A673 (cell line): ENCODE results near the gene PAX5.

Experiments
- EZH2 ChIP-seq: fragments of 200-600 bp; sonication (generic); IDR thresholded peaks from 2 replicates; pipeline ENCODE4 v1.6.1; 2017; ENCODE audit warnings: borderline replicate concordance, low read depth, mild to moderate bottlenecking, mixed read lengths, antibody characterized with exemption, low read length; ENCODE audit not compliant: poor library complexity, severe bottlenecking
- TF ChIP-seq, protein P1 (sequence below): fragments of 300-800, 200-600 bp; sonication (generic); conservative IDR thresholded peaks from 2 replicates; pipeline ENCODE4 v1.5.1; 2017; ENCODE audit warnings: low read depth, mild to moderate bottlenecking, antibody characterized with exemption, low read length, moderate library complexity, mixed read lengths

DNA sequence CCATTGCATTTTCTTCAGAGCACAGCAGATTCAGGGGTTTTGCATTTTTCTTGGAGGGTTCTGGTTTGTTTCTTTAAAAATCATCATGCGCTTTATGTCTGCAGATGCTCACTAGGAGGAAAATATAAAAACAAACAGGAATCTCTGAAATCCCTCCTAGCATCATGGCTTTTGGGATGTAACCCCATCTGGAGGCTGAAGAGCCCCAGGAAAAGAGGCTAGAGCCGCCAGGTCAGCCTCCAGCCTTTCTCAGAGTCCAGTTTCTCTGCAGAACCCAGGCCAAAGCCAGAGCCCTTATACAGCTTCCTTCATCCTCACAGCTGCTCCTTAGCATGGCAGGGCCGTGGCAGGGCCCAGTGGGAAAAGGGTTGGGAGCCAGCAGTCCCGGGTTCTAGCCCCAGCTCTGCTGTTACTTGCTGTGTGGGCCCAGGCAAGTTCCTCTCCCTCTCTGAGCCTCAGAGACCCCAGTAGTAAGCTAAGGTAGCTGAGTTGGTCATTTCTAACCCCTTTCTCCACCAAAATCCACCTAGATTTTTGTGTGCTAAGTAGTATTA lies 62.1 kb downstream of the PAX5 start:
- TF ChIP-seq, protein P1, sequence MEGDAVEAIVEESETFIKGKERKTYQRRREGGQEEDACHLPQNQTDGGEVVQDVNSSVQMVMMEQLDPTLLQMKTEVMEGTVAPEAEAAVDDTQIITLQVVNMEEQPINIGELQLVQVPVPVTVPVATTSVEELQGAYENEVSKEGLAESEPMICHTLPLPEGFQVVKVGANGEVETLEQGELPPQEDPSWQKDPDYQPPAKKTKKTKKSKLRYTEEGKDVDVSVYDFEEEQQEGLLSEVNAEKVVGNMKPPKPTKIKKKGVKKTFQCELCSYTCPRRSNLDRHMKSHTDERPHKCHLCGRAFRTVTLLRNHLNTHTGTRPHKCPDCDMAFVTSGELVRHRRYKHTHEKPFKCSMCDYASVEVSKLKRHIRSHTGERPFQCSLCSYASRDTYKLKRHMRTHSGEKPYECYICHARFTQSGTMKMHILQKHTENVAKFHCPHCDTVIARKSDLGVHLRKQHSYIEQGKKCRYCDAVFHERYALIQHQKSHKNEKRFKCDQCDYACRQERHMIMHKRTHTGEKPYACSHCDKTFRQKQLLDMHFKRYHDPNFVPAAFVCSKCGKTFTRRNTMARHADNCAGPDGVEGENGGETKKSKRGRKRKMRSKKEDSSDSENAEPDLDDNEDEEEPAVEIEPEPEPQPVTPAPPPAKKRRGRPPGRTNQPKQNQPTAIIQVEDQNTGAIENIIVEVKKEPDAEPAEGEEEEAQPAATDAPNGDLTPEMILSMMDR, result no peak
- no peak for TF ChIP-seq EZH2
